Transverse colon (tissue), 4 donors: ENCODE measurements around the gene SGCG. TPM values are rescaled to one million over a fixed set of nuclear protein-coding genes. Genes with fewer than 3 reads are reported as not detected.

Experiments
- DNase-seq: peaks from one replicate; pipeline ENCODE4 v3.0.0-alpha.2; 2019
- H3K27ac ChIP-seq, 4 donors: fragments of 200-600 bp; sonication (generic); 2 replicates each; pipeline ENCODE4 v1.5.1; 2016 to 2018; ENCODE audit warnings: inconsistent platforms in 4 of 4
- H3K27me3 ChIP-seq: fragments of 200-600 bp; sonication (generic); 2 replicates; pipeline ENCODE4 v1.5.1; 2017; ENCODE audit warnings: inconsistent platforms
- H3K36me3 ChIP-seq, 4 donors: fragments of 200-600 bp; sonication (generic); 2 replicates each; pipeline ENCODE4 v1.5.1; 2017 to 2019; ENCODE audit warnings: inconsistent platforms in 4 of 4
- H3K4me1 ChIP-seq, 4 donors: fragments of 200-600 bp; sonication (generic); 2 replicates each; pipeline ENCODE4 v1.5.1; 2017 to 2020; ENCODE audit warnings: inconsistent platforms in 4 of 4
- H3K4me3 ChIP-seq, 4 donors: fragments of 200-600 bp; sonication (generic); 1 replicate in 1 of 4; 2 replicates in 3 of 4; pipeline versions ENCODE4 v1.5.1 to v1.6.1; 2017 to 2019; ENCODE audit warnings: inconsistent platforms in 4 of 4
- H3K9me3 ChIP-seq, 2 donors: fragments of 200-600 bp; sonication (generic); 2 replicates each; pipeline ENCODE4 v1.5.1; 2017 to 2019; ENCODE audit warnings: inconsistent platforms in 2 of 2
- CTCF ChIP-seq, 5 experiments: fragments of 200-600 bp in 3 of 5; fragments of 450-650 bp in 2 of 5; sonication (generic) in 3 of 5; IDR thresholded peaks; 1 replicate in 2 of 5; 2 replicates in 3 of 5; pipeline ENCODE4 v1.5.1; 2016 to 2017; ENCODE audit warnings: antibody characterized with exemption in 5 of 5, inconsistent platforms in 3 of 5, mild to moderate bottlenecking in 2 of 5, moderate library complexity in 1 of 5
- EP300 ChIP-seq: sonication (generic); formaldehyde crosslinking; IDR thresholded peaks from one replicate; pipeline ENCODE4 v1.6.1; 2017; ENCODE audit warnings: antibody characterized with exemption, low read depth
- POLR2A ChIP-seq: fragments of 450-650 bp; IDR thresholded peaks from one replicate; pipeline ENCODE4 v1.6.1; 2016; ENCODE audit warnings: antibody characterized with exemption, mild to moderate bottlenecking, moderate library complexity
- POLR2AphosphoS5 ChIP-seq, 3 donors: sonication (generic); formaldehyde crosslinking; IDR thresholded peaks; one replicate each; pipeline ENCODE4 v1.6.1; 2016; ENCODE audit warnings: antibody characterized with exemption in 3 of 3
- WGBS, 2 donors: methylation state at CpG; one replicate each; pipeline ENCODE4 v1.1.5; 2018; ENCODE audit warnings: low coverage in 1 of 2; 5-methylcytosine and 5-hydroxymethylcytosine counted together
- in situ Hi-C, 4 donors: fragments of 200-750 bp; cut with MboI; loops; one replicate each; pipeline versions ENCODE4 v1.15.0 to v1.15.1; 2017; ENCODE audit warnings: low sequenced_read_pairs in 3 of 4, low pct_ligation_motif_present in 1 of 4, low pct_unique_long_range_greater_than_20kb in 1 of 4
- intact Hi-C: fragments of 100-400 bp; cut with DNase I; formaldehyde crosslinking; loops from one replicate; pipeline ENCODE4 v1.15.1; 2023; ENCODE audit warnings: low total_unique reads
- total RNA-seq, 4 donors: library from RNA; depleted of rRNA; stranded (reverse); fragments of >200 nt; gene quantifications; one replicate each; pipeline ENCODE4 v1.1.0, GENCODE V29; 2016

The SGCG gene
- total RNA-seq, 4 donors from 2014 or later = not detected

DNA sequence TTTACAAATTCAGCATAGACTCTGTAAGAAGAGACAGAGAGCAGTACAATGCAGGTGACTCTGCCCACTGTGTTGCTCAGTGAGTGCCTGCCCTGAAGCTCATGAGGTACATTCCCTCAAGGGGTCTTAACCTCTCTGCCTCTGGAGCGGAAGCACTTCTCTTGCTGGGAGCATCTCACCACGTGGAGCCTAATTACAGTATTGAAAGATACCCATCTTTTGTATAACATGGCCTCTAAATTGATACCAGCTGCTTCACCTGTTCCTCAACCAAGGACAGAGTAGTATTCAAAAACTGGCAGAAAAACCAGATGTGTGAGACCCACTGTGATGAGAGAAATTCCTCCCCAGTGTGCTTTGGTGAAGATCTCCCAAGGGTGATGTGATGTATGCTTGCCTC lies 175.6 kb downstream of the SGCG start:
- H3K4me1 ChIP-seq = no peaks in the 10 kb centered on the region
- in situ Hi-C loops = no loop called here
- no peak for DNase-seq
- H3K4me3 ChIP-seq = no peak overlapping the region
- 79% methylated on average over 2 of the region's 2 CpGs; no CpG with 5 or more reads in 1 of the 2 donors for WGBS, 2 donors
- no peaks in the 10 kb centered on the region for H3K9me3 ChIP-seq
- H3K27ac ChIP-seq = no peak overlapping the region
- no peaks in the 10 kb centered on the region for H3K27me3 ChIP-seq
- intact Hi-C loops = no loop called here
- TF ChIP-seq EP300 = no peak
- TF ChIP-seq CTCF (IDR thresholded peaks at IDR 0.05) = no peak
- no peak for TF ChIP-seq POLR2A
- TF ChIP-seq POLR2AphosphoS5 (IDR thresholded peaks at IDR 0.05) = no peak
- H3K36me3 ChIP-seq = peaks cover 0 to 8% (median 1%) of the 10 kb centered on the region in 4 donors

GRCh38 chr13:23357349-23357748 lies 176.6 kb downstream of the SGCG start:
- DNase-seq = no peak
- no peaks in the 10 kb centered on the region for H3K4me1 ChIP-seq
- in situ Hi-C loops = no loop called here
- H3K4me3 ChIP-seq = no peak overlapping the region
- intact Hi-C loops = no loop called here
- H3K27ac ChIP-seq = no peak overlapping the region
- no peaks in the 10 kb centered on the region for H3K27me3 ChIP-seq
- TF ChIP-seq CTCF (IDR thresholded peaks at IDR 0.05) = no peak
- no peak for TF ChIP-seq EP300
- no peak for TF ChIP-seq POLR2AphosphoS5 (IDR thresholded peaks at IDR 0.05)
- no peak for TF ChIP-seq POLR2A
- peaks cover 0 to 8% (median 1%) of the 10 kb centered on the region in 4 donors for H3K36me3 ChIP-seq
- 72 to 74% methylated on average over 1 of the region's 1 CpG for WGBS, 2 donors
- no peaks in the 10 kb centered on the region for H3K9me3 ChIP-seq

DNA sequence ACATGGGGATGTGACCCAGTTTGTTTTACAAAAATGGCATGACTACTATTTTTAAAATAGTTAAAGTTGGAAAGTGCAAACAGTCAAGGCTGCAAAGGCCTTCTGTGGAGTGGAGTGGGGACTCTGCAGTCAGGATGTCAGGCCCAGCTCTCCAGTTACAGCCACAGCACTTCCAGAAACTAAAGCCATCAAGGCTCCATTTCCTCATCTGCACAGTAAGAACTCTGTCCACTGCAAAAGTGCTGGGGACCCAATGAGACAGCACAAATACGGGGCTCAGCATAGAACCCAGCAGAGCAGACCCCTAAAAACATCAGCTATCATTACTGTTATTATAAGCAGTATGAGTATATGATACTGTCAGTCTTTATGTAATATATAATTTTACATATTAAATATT lies 179.1 kb downstream of the SGCG start:
- Histone ChIP-seq H3K9me3 (no peaks in the 10 kb centered on the region), H3K27me3 (no peaks in the 10 kb centered on the region), H3K4me1 (no peaks in the 10 kb centered on the region), H3K4me3 (no peak overlapping the region), H3K27ac (no peak overlapping the region), H3K36me3 (peaks cover 0 to 12% (median 4%) of the 10 kb centered on the region in 4 donors)
- intact Hi-C loops = no loop called here
- 88 to 100% methylated on average over 1 of the region's 1 CpG for WGBS, 2 donors
- no peak for TF ChIP-seq POLR2A
- no peak for TF ChIP-seq EP300
- no peak for TF ChIP-seq POLR2AphosphoS5 (IDR thresholded peaks at IDR 0.05)
- no peak for TF ChIP-seq CTCF (IDR thresholded peaks at IDR 0.05)
- in situ Hi-C loops = no loop called here
- no peak for DNase-seq

GRCh38 chr13:23365652-23366051 lies 184.9 kb downstream of the SGCG start:
- H3K4me3 ChIP-seq = no peak overlapping the region
- peaks cover 0 to 18% (median 3%) of the 10 kb centered on the region in 4 donors for H3K36me3 ChIP-seq

More at GRCh38 chr13:23365652-23366051, 184.9 kb downstream of the SGCG start:
- intact Hi-C loops (no loop called here), in situ Hi-C loops (no loop called here)
- no peaks in the 10 kb centered on the region for H3K27me3 ChIP-seq
- no peaks in the 10 kb centered on the region for H3K9me3 ChIP-seq
- no peak overlapping the region for H3K27ac ChIP-seq
- H3K4me1 ChIP-seq = no peaks in the 10 kb centered on the region
- 73 to 86% methylated on average over 3 of the region's 3 CpGs for WGBS, 2 donors
- DNase-seq = no peak
- TF ChIP-seq POLR2AphosphoS5 (IDR thresholded peaks at IDR 0.05) (no peak), CTCF (IDR thresholded peaks at IDR 0.05) (no peak), POLR2A (no peak), EP300 (no peak)
